Motor neuron (in vitro differentiated cells): ENCODE data around the gene FADS3. TPM values are rescaled to one million over a fixed set of nuclear protein-coding genes. Genes with fewer than 3 reads are reported as not detected.
A peak's percentile ranks its signal among the peaks of the same experiment; 100 is the strongest.

Experiments
- ATAC-seq, 8 experiments: fragments of 200-7000 bp; cut with Tn5 transposase; replicated peaks in 6 of 8; 2 replicates each; pipeline ENCODE4 v1.8.0; 2021; ENCODE audit warnings: mild to moderate bottlenecking in 8 of 8, moderate library complexity in 8 of 8
- H3K27ac ChIP-seq, 2 donors: fragments of 250-450 bp; sonication (Bioruptor Pico); 2 replicates each; pipeline ENCODE4 v1.9.0; 2021; ENCODE audit warnings: antibody characterized with exemption in 2 of 2, mild to moderate bottlenecking in 2 of 2, moderate library complexity in 1 of 2
- H3K4me1 ChIP-seq, 2 donors: fragments of 250-450 bp; sonication (Bioruptor Pico); replicated peaks in 1 of 2; 2 replicates each; pipeline ENCODE4 v1.6.1; 2021; ENCODE audit warnings: antibody characterized with exemption in 2 of 2, mild to moderate bottlenecking in 2 of 2, moderate library complexity in 1 of 2
- H3K4me3 ChIP-seq, 5 donors: fragments of 250-450 bp; sonication (Bioruptor Pico); 2 replicates each; pipeline ENCODE4 v1.9.0; 2021; ENCODE audit warnings: antibody characterized with exemption in 5 of 5, mild to moderate bottlenecking in 5 of 5, moderate library complexity in 4 of 5
- WGBS, 10 experiments: fragments of 450-650 bp; shearing (Covaris generic); methylation state at CpG; one replicate each; pipeline ENCODE4 v1.0.0; 2022; 5-methylcytosine and 5-hydroxymethylcytosine counted together
- in situ Hi-C, 9 experiments: fragments of 400-800 bp; cut with MboI; loops; one replicate each; pipeline ENCODE4 v1.15.0; 2021; ENCODE audit warnings: low sequenced_read_pairs in 9 of 9, low pct_unique_long_range_greater_than_20kb in 2 of 9; ENCODE audit not compliant: unreplicated experiment in 9 of 9
- total RNA-seq, 8 experiments: library from RNA; unstranded; fragments of 300-600 nt; gene quantifications; 2 replicates each; pipeline versions ENCODE4 v1.2.3 to v1.2.4, GENCODE V29; 2022

FADS3 gene
- total RNA-seq, 8 experiments from 2014 or later: 7.9 to 48.8 (median 11.8) TPM

GRCh38 chr11:61840371-61840770, 51.0 kb downstream of the FADS3 start:
- 87 to 100% (median 100%) methylated on average over 3 to 6 of the region's 7 CpGs; no CpG with 5 or more reads in 7 of the 10 experiments for WGBS, 10 experiments
- H3K27ac ChIP-seq: no peak overlapping the region
- no peak for ATAC-seq
- in situ Hi-C loops: no loop called here
- H3K4me3 ChIP-seq: no peak overlapping the region
- peaks cover 4 to 5% of the 10 kb centered on the region in 2 donors for H3K4me1 ChIP-seq

DNA sequence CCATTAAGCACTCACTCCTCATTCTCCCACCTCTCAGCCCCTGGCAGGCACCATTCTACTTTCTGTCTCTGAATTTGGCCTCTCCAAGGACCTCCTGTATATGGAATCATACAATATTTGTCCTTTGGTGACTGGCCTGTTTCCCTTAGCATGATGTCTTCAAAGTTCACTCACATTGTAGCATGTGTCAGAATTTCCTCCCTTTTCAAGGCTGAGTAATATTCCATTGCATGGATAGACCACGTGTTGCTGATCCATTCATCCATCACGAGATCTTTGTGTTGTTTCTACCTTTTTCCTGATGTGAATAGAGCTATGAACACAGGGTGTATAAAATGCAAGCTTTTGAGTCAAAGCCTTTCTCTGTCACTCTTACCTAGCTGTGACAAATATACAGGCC, 51.6 kb downstream of the FADS3 start:
- in situ Hi-C loops: no loop called here
- ATAC-seq: no peak
- whole genome bisulfite sequencing, 10 experiments: 44 to 100% (median 91%) methylated on average over 2 of the region's 2 CpGs; no CpG with 5 or more reads in 4 of the 10 experiments
- Histone ChIP-seq H3K27ac (no peak overlapping the region), H3K4me1 (peaks cover 10 to 12% of the 10 kb centered on the region in 2 donors), H3K4me3 (no peak overlapping the region)

- WGBS, 10 experiments: 91 to 100% (median 96%) methylated on average over 1 to 8 of the region's 10 CpGs; no CpG with 5 or more reads in 3 of the 10 experiments
- H3K4me1 ChIP-seq: peaks cover 18 to 20% of the 10 kb centered on the region in 2 donors
- ATAC-seq: no peak
- H3K27ac ChIP-seq: no peak overlapping the region
- H3K4me3 ChIP-seq: no peak overlapping the region
- in situ Hi-C loops: no loop called here
These were observed 52.4 kb downstream of the FADS3 start for GRCh38 chr11:61838921-61839320.

GRCh38 chr11:61838501-61838900, 52.8 kb downstream of the FADS3 start:
- peaks cover 23 to 24% of the 10 kb centered on the region in 2 donors for H3K4me1 ChIP-seq
- WGBS, 10 experiments: 80 to 100% (median 88%) methylated on average over 1 to 3 of the region's 5 CpGs; no CpG with 5 or more reads in 6 of the 10 experiments
- no peak overlapping the region for H3K4me3 ChIP-seq
- H3K27ac ChIP-seq: no peak overlapping the region
- no peak for ATAC-seq
- in situ Hi-C loops: no loop called here

DNA sequence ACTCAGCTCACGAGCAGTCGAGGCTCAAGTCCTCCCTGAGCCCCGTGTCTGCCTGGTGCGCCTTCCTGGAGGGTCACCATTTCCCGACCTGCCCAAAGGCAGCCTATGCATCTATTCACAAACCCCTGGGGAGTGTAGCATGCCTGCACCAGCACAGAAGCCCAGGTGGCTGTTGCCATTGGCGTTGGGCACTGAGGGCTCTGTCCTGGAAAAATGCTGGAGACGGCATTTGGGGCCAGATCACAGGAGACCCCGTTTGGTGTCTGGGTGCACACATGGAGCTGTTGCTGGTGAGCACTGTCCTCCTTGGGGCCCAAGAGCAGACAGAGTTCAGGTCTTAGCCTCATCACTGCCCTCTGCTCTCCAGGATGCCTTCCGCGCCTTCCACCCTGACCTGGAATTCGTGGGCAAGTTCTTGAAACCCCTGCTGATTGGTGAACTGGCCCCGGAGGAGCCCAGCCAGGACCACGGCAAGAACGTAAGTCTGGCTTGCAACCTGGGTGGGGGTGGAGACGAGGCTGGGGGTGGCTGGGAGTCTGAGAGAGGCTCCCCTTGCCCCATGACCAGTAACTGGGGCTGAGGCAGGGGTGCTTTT, 53.8 kb downstream of the FADS3 start:
- ATAC-seq: no peak
- in situ Hi-C loops: no loop called here
- no peak overlapping the region for H3K27ac ChIP-seq

GRCh38 chr11:61836193-61836592, 55.2 kb downstream of the FADS3 start:
- Histone ChIP-seq H3K27ac (peak overlapping the region in 1 of 2 donors; percentile 3), H3K4me1 (peaks cover 40% of the 10 kb centered on the region in 2 donors), H3K4me3 (no peak overlapping the region)
- no peak for ATAC-seq
- in situ Hi-C loops: no loop called here
- WGBS, 10 experiments: 92 to 100% (median 100%) methylated on average over 2 to 6 of the region's 8 CpGs; no CpG with 5 or more reads in 1 of the 10 experiments

More for the DNA sequence above, 53.8 kb downstream of the FADS3 start:
- no peak overlapping the region for H3K4me3 ChIP-seq
- WGBS, 10 experiments: 60 to 100% (median 87%) methylated on average over 1 to 6 of the region's 15 CpGs; no CpG with 5 or more reads in 3 of the 10 experiments
- peaks cover 27% of the 10 kb centered on the region in 2 donors for H3K4me1 ChIP-seq

DNA sequence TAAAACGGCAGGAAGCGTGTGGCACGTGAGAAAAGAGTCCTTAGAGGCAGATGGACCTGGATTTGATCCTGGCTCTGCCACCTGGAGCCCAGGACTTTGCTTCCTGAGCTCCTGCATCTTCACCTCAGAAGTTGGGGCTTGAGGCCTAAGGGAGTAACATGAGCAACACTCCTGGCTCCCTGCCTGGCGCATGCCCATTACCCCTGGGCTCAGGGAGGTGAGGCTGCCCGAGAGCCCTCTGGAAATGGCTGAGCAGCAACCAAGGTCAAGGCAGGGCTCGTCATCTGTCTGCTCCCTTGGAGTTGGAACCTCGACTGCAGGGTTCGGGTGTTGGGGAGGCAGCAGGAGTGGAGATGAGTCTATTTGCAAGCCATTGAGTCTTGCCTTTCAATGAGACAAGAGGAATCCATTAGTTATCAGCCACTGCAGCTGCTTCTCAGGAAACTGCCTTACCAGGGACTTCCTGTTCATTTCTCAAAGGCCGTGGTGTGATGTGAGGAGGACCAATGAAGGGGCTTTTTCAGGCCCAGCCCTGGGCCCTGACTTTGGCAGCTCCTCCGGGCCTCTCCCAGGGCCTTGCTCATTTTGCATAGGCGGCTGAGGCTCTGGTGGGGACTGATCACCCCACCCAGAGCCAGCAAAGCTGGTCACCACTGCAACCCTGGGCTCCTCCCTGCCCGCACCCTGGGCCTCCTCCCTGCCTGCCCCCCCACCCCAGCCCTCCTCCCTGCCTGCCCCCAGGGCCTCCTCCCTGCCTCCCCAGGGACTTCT, 56.9 kb downstream of the FADS3 start:
- Histone ChIP-seq H3K27ac (peak overlapping the region; percentile 79 to 83), H3K4me1 (peaks cover 49 to 52% of the 10 kb centered on the region in 2 donors), H3K4me3 (peak overlapping the region in 1 of 5 donors; percentile 0)
- 20 to 100% (median 50%) methylated on average over 1 to 5 of the region's 12 CpGs; no CpG with 5 or more reads in 5 of the 10 experiments for WGBS, 10 experiments
- peak; percentile 79 to 95 (median 88) for ATAC-seq
- in situ Hi-C loops: no loop called here

DNA sequence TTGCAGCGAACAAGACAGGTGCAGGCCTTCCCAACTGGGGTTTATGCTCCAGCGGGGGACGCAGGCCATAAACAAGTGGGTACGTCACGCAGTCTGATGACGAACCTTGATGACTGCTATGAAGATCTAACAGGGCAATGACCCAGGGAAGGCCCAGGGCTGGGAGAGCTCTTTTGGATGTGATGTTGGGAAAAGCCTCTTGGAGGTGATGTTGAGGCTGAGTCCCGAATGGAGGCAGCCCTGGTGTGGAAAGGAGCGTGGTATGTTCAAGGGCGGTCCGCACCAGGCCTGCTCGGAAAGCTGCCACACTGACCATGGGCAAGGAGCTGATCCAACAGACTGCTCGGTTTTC, 57.4 kb downstream of the FADS3 start:
- 83 to 100% (median 92%) methylated on average over 1 to 8 of the region's 12 CpGs; no CpG with 5 or more reads in 4 of the 10 experiments for WGBS, 10 experiments
- peaks cover 49 to 52% of the 10 kb centered on the region in 2 donors for H3K4me1 ChIP-seq
- H3K27ac ChIP-seq: peak overlapping the region; percentile 79 to 83
- in situ Hi-C loops: no loop called here
- peak in 1 of 8 experiments; percentile 3 for ATAC-seq
- no peak overlapping the region for H3K4me3 ChIP-seq

GRCh38 chr11:61833471-61833870, 57.9 kb downstream of the FADS3 start:
- Histone ChIP-seq H3K27ac (no peak overlapping the region), H3K4me1 (peaks cover 49 to 52% of the 10 kb centered on the region in 2 donors), H3K4me3 (no peak overlapping the region)
- in situ Hi-C loops: no loop called here
- ATAC-seq: no peak
- WGBS, 10 experiments: 83 to 100% (median 90%) methylated on average over 1 to 3 of the region's 11 CpGs; no CpG with 5 or more reads in 4 of the 10 experiments

DNA sequence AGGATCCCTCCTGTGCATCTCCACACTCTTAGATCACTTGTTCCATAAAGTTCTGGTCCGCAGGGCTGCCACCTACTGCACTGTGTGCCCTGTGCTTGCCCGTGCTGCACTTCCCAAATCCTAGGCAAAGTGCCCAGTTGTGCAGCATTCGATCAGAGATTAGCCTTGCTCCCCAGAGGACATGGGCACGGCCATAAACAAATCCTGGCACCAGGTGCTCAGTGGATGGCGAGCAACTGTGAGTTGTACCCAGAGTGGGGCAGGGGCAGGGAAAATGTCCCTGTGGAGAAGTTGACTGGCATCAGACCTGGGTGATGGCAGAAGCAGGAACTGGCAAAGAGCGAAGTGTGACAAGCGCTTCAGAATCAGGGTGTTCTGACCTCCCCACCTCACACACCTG, 58.6 kb downstream of the FADS3 start:
- Histone ChIP-seq H3K4me3 (no peak overlapping the region), H3K4me1 (peaks cover 49 to 52% of the 10 kb centered on the region in 2 donors), H3K27ac (no peak overlapping the region)
- no peak for ATAC-seq
- in situ Hi-C loops: no loop called here
- WGBS, 10 experiments: 79 to 92% (median 80%) methylated on average over 2 to 7 of the region's 7 CpGs; no CpG with 5 or more reads in 7 of the 10 experiments

- peak overlapping the region in 1 of 2 donors; percentile 28 for H3K27ac ChIP-seq
- no peak overlapping the region for H3K4me3 ChIP-seq
- 90 to 94% methylated on average over 2 to 3 of the region's 4 CpGs; no CpG with 5 or more reads in 8 of the 10 experiments for WGBS, 10 experiments
- H3K4me1 ChIP-seq: peaks cover 49 to 54% of the 10 kb centered on the region in 2 donors
- in situ Hi-C loops: no loop called here
- no peak for ATAC-seq
These were observed 59.1 kb downstream of the FADS3 start for GRCh38 chr11:61832207-61832606.

DNA sequence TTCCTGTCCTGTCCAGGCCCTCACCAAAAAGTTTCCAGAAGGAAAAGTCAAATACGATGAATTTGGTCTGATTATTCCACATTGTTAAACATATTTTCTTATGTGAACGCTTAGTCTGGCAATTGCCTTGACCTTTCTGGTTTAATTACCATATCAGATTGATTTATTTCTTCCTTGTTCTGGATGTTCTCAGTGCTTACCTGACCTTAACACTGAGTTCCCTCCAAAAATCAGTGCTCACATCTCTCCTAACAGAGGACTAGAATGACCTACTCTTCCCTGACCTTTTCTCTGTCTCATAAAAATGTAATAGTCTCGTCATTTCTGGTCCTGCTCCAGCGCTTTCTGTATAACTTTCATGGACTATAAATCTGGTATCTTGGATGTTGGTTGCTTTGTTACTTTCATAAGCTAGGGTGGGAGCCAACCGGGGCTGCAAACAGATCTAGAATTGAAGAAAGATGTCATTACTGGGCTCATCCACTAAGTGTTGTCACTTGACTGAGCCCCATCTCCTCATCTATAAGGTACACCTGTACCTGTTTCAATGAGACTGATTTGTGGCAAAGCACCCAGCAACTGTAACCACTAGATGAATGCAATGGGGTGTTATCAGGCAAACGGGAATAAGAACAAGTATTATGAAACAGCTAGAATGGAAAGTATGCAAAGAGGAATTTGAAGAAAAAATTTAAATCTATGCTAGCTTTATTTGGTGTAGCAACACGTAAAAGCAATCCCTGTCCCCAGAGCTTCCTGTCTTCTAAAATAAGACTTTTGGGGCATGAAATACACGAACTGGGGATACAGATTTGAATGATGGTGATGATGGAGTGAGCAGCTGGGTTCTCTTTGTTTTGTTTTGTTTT, 60.9 kb downstream of the FADS3 start:
- Histone ChIP-seq H3K4me1 (peaks cover 59 to 63% of the 10 kb centered on the region in 2 donors), H3K4me3 (peak overlapping the region; percentile 57 to 93 (median 90)), H3K27ac (no peak overlapping the region)
- in situ Hi-C loops: no loop called here
- WGBS, 10 experiments: 2 to 73% (median 29%) methylated on average over 2 to 8 of the region's 8 CpGs; no CpG with 5 or more reads in 1 of the 10 experiments
- no peak for ATAC-seq
